IMR-90 (cell line): ENCODE results near the gene COL12A1. TPM values are rescaled to one million over a fixed set of nuclear protein-coding genes. Genes with fewer than 3 reads are reported as not detected.

Source experiments
- ATAC-seq: fragments of 200-7000 bp; cut with Tn5 transposase; 2 replicates; pipeline ENCODE4 v1.9.1; 2020; ENCODE audit warnings: low read depth, mild to moderate bottlenecking, moderate library complexity
- BruUV-seq: library from RNA; stranded (reverse); fragments of 400-500 nt; replicated peaks from 2 replicates; lab custom pipeline; 2021; lab: Mats Ljungman, UMichigan
- CTCF ChIA-PET: fragments of 300-600 bp; formaldehyde crosslinking; extraction: SDS; loops from one replicate; lab custom pipeline; 2021; ENCODE audit warnings: antibody characterized with exemption; lab: Yijun Ruan, JAX
- POLR2A ChIA-PET: fragments of 300-600 bp; sonication (Branson Sonifier 250); formaldehyde crosslinking; loops from one replicate; lab custom pipeline; 2022; ENCODE audit warnings: antibody characterized with exemption; ENCODE audit not compliant: unreplicated experiment; lab: Charles Lee
- DNase-seq: peaks from one replicate; pipeline ENCODE4 v3.0.0; 2013
- H2AFZ ChIP-seq: replicated peaks from 2 replicates; pipeline ENCODE3; 2013; ENCODE audit warnings: low read length, mild to moderate bottlenecking; ENCODE audit not compliant: poor library complexity
- H2AK5ac ChIP-seq: 2 replicates; pipeline ENCODE4 v1.6.1; 2013; ENCODE audit warnings: low read depth, low read length, inconsistent platforms
- H2AK9ac ChIP-seq: replicated peaks from 2 replicates; pipeline ENCODE3; 2013; ENCODE audit warnings: mild to moderate bottlenecking, low read depth, low read length, moderate library complexity; ENCODE audit not compliant: poor library complexity
- H2BK120ac ChIP-seq: 2 replicates; pipeline ENCODE4 v1.6.1; 2013; ENCODE audit warnings: low read depth, low read length, inconsistent platforms
- H2BK15ac ChIP-seq: 3 replicates; pipeline ENCODE4 v1.6.1; 2013; ENCODE audit warnings: low read depth, low read length, inconsistent platforms
- H2BK20ac ChIP-seq: 2 replicates; pipeline ENCODE4 v1.6.1; 2013; ENCODE audit warnings: low read depth, mild to moderate bottlenecking, inconsistent platforms, low read length, moderate library complexity
- H2BK5ac ChIP-seq: 2 replicates; pipeline ENCODE4 v1.6.1; 2013; ENCODE audit warnings: mild to moderate bottlenecking, low read depth, low read length, inconsistent platforms; ENCODE audit not compliant: poor library complexity, severe bottlenecking
- H3K14ac ChIP-seq: replicated peaks from 2 replicates; pipeline ENCODE4 v1.6.1; 2013; ENCODE audit warnings: low read depth, low read length, inconsistent platforms
- H3K18ac ChIP-seq: 2 replicates; pipeline ENCODE4 v1.6.1; 2013; ENCODE audit warnings: low read depth, low read length, control low read depth
- H3K23ac ChIP-seq: 2 replicates; pipeline ENCODE4 v1.6.1; 2013; ENCODE audit warnings: low read depth, low read length, inconsistent platforms
- H3K27ac ChIP-seq: 2 replicates; pipeline ENCODE4 v1.5.1; 2013; ENCODE audit warnings: mild to moderate bottlenecking, control low read depth, low read length; ENCODE audit not compliant: insufficient read depth
- H3K27me3 ChIP-seq: 2 replicates; pipeline ENCODE4 v1.6.1; 2013; ENCODE audit warnings: low read length; ENCODE audit not compliant: control insufficient read depth, insufficient read depth
- H3K36me3 ChIP-seq: 2 replicates; pipeline ENCODE4 v1.6.1; 2013; ENCODE audit warnings: low read length, mixed read lengths; ENCODE audit not compliant: control insufficient read depth, insufficient read depth
- H3K4ac ChIP-seq: 2 replicates; pipeline ENCODE4 v1.6.1; 2013; ENCODE audit warnings: low read depth, low read length, inconsistent platforms
- H3K4me1 ChIP-seq: 2 replicates; pipeline ENCODE4 v1.6.1; 2013; ENCODE audit warnings: low read length, mixed read lengths; ENCODE audit not compliant: control insufficient read depth, insufficient read depth
- H3K4me2 ChIP-seq: 2 replicates; pipeline ENCODE4 v1.6.1; 2013; ENCODE audit warnings: low read depth, mild to moderate bottlenecking, control low read depth, low read length, moderate library complexity
- H3K4me3 ChIP-seq: 2 replicates; pipeline ENCODE4 v1.5.1; 2013; ENCODE audit warnings: low read depth, mild to moderate bottlenecking, control low read depth, low read length, moderate library complexity; ENCODE audit not compliant: insufficient read depth
- H3K56ac ChIP-seq: 2 replicates; pipeline ENCODE4 v1.6.1; 2013; ENCODE audit warnings: low read length, inconsistent platforms; ENCODE audit not compliant: insufficient read depth; ENCODE audit errors: extremely low read depth
- H3K79me1 ChIP-seq, 2 experiments: 2 replicates each; pipeline ENCODE4 v1.6.1; 2013; ENCODE audit warnings: low read length in 2 of 2, inconsistent platforms in 1 of 2, low read depth in 1 of 2
- H3K9ac ChIP-seq: 2 replicates; pipeline ENCODE4 v1.6.1; 2013; ENCODE audit warnings: low read depth, low read length, control low read depth
- H3K9me1 ChIP-seq: 2 replicates; pipeline ENCODE4 v1.6.1; 2013; ENCODE audit warnings: low read length, inconsistent platforms; ENCODE audit not compliant: insufficient read depth
- H3K9me3 ChIP-seq: 2 replicates; pipeline ENCODE4 v1.6.1; 2013; ENCODE audit warnings: low read length; ENCODE audit not compliant: control insufficient read depth, insufficient read depth
- H4K20me1 ChIP-seq: 2 replicates; pipeline ENCODE4 v1.6.1; 2013; ENCODE audit warnings: low read length, inconsistent platforms; ENCODE audit not compliant: insufficient read depth
- H4K5ac ChIP-seq: 2 replicates; pipeline ENCODE4 v1.6.1; 2013; ENCODE audit warnings: mild to moderate bottlenecking, low read depth, low read length, control low read depth
- H4K8ac ChIP-seq, 2 experiments: 2 replicates each; pipeline ENCODE4 v1.6.1; 2013; ENCODE audit warnings: low read depth in 2 of 2, low read length in 2 of 2, control low read depth in 1 of 2, inconsistent platforms in 1 of 2
- H4K91ac ChIP-seq: 2 replicates; pipeline ENCODE4 v1.6.1; 2013; ENCODE audit warnings: low read depth, low read length, inconsistent platforms; ENCODE audit not compliant: insufficient read depth
- BHLHE40 ChIP-seq: fragments of 150-350 bp; IDR thresholded peaks from 2 replicates; pipeline ENCODE4 v1.6.1; 2016; ENCODE audit warnings: mild to moderate bottlenecking, low read depth, low read length
- CEBPB ChIP-seq: IDR thresholded peaks from 2 replicates; pipeline ENCODE4 v1.6.1; 2012; ENCODE audit warnings: low read depth, low read length, improper control_type of control experiment
- CHD1 ChIP-seq: IDR thresholded peaks from 2 replicates; pipeline ENCODE4 v1.6.1; 2012; ENCODE audit warnings: low read depth, low read length, improper control_type of control experiment
- FOS ChIP-seq: fragments of 150-350 bp; IDR thresholded peaks from 2 replicates; pipeline ENCODE4 v1.6.1; 2016; ENCODE audit warnings: low read depth, low read length
- MAFK ChIP-seq: IDR thresholded peaks from 2 replicates; pipeline ENCODE4 v1.6.1; 2012; ENCODE audit warnings: low read depth, low read length, improper control_type of control experiment
- MAZ ChIP-seq: IDR thresholded peaks from 2 replicates; pipeline ENCODE4 v1.6.1; 2012; ENCODE audit warnings: low read depth, mild to moderate bottlenecking, low read length, improper control_type of control experiment, moderate library complexity, borderline replicate concordance
- MXI1 ChIP-seq: IDR thresholded peaks from 2 replicates; pipeline ENCODE4 v1.6.1; 2012; ENCODE audit warnings: low read depth, mild to moderate bottlenecking, low read length, moderate library complexity, borderline replicate concordance
- NFE2L2 ChIP-seq: fragments of 150-350 bp; IDR thresholded peaks from 2 replicates; pipeline ENCODE4 v1.6.1; 2016; ENCODE audit warnings: low read depth, mild to moderate bottlenecking, low read length
- POLR2A ChIP-seq: IDR thresholded peaks from 2 replicates; pipeline ENCODE4 v1.6.1; 2012; ENCODE audit warnings: mild to moderate bottlenecking, low read depth, low read length
- RAD21 ChIP-seq: IDR thresholded peaks from 2 replicates; pipeline ENCODE4 v1.6.1; 2012; ENCODE audit warnings: low read length, improper control_type of control experiment
- RCOR1 ChIP-seq: IDR thresholded peaks from 2 replicates; pipeline ENCODE4 v1.6.1; 2012; ENCODE audit warnings: mild to moderate bottlenecking, low read length, improper control_type of control experiment; ENCODE audit not compliant: insufficient replicate concordance
- RFX5 ChIP-seq: IDR thresholded peaks from 2 replicates; pipeline ENCODE4 v1.8.0; 2012; ENCODE audit warnings: low read depth, mild to moderate bottlenecking, low read length, moderate library complexity
- WGBS, 2 experiments: methylation state at CpG; one replicate each; pipeline versions ENCODE4 v1.1.5 to v1.1.7; 2013; ENCODE audit warnings: missing lambda C conversion rate in 2 of 2; ENCODE audit not compliant: insufficient read length in 1 of 2; ENCODE audit errors: extremely low coverage in 2 of 2; 5-methylcytosine and 5-hydroxymethylcytosine counted together
- dilution Hi-C: fragments of 300-500 bp; cut with HindIII; formaldehyde crosslinking; loops from one replicate; pipeline ENCODE4 v1.14.3; 2018; ENCODE audit warnings: low sequenced_read_pairs; ENCODE audit not compliant: unreplicated experiment
- in situ Hi-C: fragments of 300-500 bp; cut with MboI; formaldehyde crosslinking; loops from 3 replicates; pipeline ENCODE4 v1.14.3; 2019; ENCODE audit warnings: low sequenced_read_pairs, inconsistent platforms, mixed read lengths
- intact Hi-C: fragments of 100-400 bp; cut with micrococcal nuclease; formaldehyde crosslinking; loops from 2 replicates; pipeline ENCODE4 v1.10.0; 2022
- polyA plus RNA-seq, 3 experiments: library from polyadenylated mRNA; depleted of rRNA; stranded (reverse); fragments of >200 nt; gene quantifications; 2 replicates each; pipeline ENCODE4 v1.2.3, GENCODE V29; 2012; ENCODE audit warnings: low replicate concordance in 1 of 3
- total RNA-seq: library from RNA; depleted of rRNA; stranded (reverse); fragments of >200 nt; gene quantifications from 2 replicates; pipeline ENCODE4 v1.2.3, GENCODE V29; 2012
- TF ChIP-seq, protein P1 (sequence below): fragments of 150-350 bp; IDR thresholded peaks from 2 replicates; pipeline ENCODE4 v1.6.1; 2017; ENCODE audit warnings: mild to moderate bottlenecking, antibody characterized with exemption, low read length, low read depth
- TF ChIP-seq, protein P2 (sequence below): fragments of 150-350 bp; IDR thresholded peaks from 2 replicates; pipeline ENCODE4 v1.6.1; 2016; ENCODE audit warnings: low read depth, mild to moderate bottlenecking, low read length, moderate library complexity, borderline replicate concordance

COL12A1 gene
- total and polyA plus RNA-seq, 2 of the 4 experiments (the other 2 are of a cell fraction) = 350 to 452 TPM

DNA sequence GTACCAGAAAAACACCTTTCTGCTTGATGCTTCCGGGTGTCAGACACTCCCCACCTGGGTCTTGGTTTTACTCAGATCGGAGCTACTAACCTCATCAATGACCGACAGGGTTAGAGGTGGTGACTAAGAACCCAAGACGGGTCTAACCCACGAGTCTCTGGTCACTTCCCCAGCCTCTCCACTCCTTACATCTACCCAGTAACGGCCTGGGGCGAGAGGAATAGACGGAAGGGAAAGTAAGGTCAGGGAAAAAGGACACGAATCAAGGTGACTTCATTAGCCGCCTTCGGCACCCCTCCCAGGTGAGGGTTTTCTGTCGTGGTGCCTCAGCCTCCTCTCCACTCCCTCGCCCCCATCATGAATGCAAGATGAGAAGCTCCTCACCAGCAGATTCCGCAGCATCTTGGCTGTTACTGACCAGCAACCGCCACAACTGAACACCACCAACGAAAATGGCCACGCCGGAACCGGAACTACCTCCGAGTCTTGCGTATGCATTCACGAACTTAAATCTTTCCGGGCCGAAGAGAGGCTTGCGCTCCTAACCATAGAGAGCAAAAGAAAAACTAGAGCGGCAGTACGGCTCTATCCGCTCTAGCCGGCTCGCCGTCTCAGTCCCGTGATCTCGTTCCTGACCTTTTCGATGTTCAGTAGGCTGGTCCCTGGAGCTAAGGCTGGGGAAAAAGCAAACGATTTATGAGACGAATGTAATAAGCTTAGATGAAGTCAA is 37.6 kb upstream of the COL12A1 start, which contains the start of gene COX7A2:
Gene COX7A2 (minus strand): TSS at position 469 of the 730 bp plus-strand sequence. CDS start 67 bp downstream, at position 402.
- intact Hi-C loops (no loop called here), dilution Hi-C loops (no loop called here), in situ Hi-C loops (no loop called here)
- DNase-seq (peak; percentile 98), ATAC-seq (peak; percentile 97)
- TSS peak; percentile 55 for BruUV-seq
- H3K9me1 ChIP-seq = no peaks in the 10 kb centered on the region
- H3K9me3 ChIP-seq = no peaks in the 10 kb centered on the region
- H2BK20ac ChIP-seq = no peak within 1 kb of the TSS
- TF ChIP-seq BHLHE40 (peak; percentile 93), RAD21 (no peak), NFE2L2 (no peak), MAZ (no peak), RFX5 (no peak), MXI1 (no peak), RCOR1 (no peak), POLR2A (peak; percentile 97), CEBPB (peak; percentile 78), FOS (no peak), MAFK (no peak), CHD1 (peak; percentile 71; the same call in 1 of the 2 replicates)
- TF ChIP-seq, protein P1, sequence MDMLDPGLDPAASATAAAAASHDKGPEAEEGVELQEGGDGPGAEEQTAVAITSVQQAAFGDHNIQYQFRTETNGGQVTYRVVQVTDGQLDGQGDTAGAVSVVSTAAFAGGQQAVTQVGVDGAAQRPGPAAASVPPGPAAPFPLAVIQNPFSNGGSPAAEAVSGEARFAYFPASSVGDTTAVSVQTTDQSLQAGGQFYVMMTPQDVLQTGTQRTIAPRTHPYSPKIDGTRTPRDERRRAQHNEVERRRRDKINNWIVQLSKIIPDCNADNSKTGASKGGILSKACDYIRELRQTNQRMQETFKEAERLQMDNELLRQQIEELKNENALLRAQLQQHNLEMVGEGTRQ = peak; percentile 66; the same call in 1 of the 2 replicates
- TF ChIP-seq, protein P2, sequence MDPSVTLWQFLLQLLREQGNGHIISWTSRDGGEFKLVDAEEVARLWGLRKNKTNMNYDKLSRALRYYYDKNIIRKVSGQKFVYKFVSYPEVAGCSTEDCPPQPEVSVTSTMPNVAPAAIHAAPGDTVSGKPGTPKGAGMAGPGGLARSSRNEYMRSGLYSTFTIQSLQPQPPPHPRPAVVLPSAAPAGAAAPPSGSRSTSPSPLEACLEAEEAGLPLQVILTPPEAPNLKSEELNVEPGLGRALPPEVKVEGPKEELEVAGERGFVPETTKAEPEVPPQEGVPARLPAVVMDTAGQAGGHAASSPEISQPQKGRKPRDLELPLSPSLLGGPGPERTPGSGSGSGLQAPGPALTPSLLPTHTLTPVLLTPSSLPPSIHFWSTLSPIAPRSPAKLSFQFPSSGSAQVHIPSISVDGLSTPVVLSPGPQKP = 0 out of 2 replicates have a peak, but pooled peaks have one; percentile 7
- H2BK5ac ChIP-seq = peak within 1 kb of the TSS; percentile 81
- H3K14ac ChIP-seq = peak within 1 kb of the TSS; percentile 90
- peak within 1 kb of the TSS; percentile 81 to 96 for H4K8ac ChIP-seq
- peak within 1 kb of the TSS; percentile 93 for H2AK5ac ChIP-seq
- peak within 1 kb of the TSS; percentile 41; the same call in 1 of the 2 replicates for H2BK120ac ChIP-seq
- H4K91ac ChIP-seq = peak within 1 kb of the TSS; percentile 81
- peak within 1 kb of the TSS; percentile 89 for H3K9ac ChIP-seq
- no peaks in the 10 kb centered on the region for H3K27me3 ChIP-seq
- peak within 1 kb of the TSS; percentile 92 for H2AFZ ChIP-seq
- peak within 1 kb of the TSS; percentile 85 for H3K56ac ChIP-seq
- peak within 1 kb of the TSS; percentile 81 for H3K4me3 ChIP-seq
- H3K18ac ChIP-seq = peak within 1 kb of the TSS; percentile 58
- H3K27ac ChIP-seq = peak within 1 kb of the TSS; percentile 86
- no peaks in the 10 kb centered on the region; the same call in 1 of the 2 replicates for H4K20me1 ChIP-seq
- CTCF ChIA-PET = no interaction called here
- H3K23ac ChIP-seq = peak within 1 kb of the TSS; percentile 91
- H2AK9ac ChIP-seq = peak within 1 kb of the TSS; percentile 94
- POLR2A ChIA-PET = no interaction called here
- peaks cover 6 to 12% of the 10 kb centered on the region in 2 experiments for H3K79me1 ChIP-seq
- peak within 1 kb of the TSS; percentile 78 for H4K5ac ChIP-seq
- no peaks in the 10 kb centered on the region for H3K4me1 ChIP-seq
- H2BK15ac ChIP-seq = peak within 1 kb of the TSS; percentile 17; the same call in 1 of the 3 replicates
- peak within 1 kb of the TSS; percentile 93 for H3K4me2 ChIP-seq
- peak within 1 kb of the TSS; percentile 87 for H3K4ac ChIP-seq
- H3K36me3 ChIP-seq = peaks cover 9% of the 10 kb centered on the region
- WGBS, 2 experiments = 0% methylated on average over 11 of the region's 36 CpGs; no CpG with 5 or more reads in 1 of the 2 experiments
